ENCODE measurements around the gene PRSS53. TPM values are rescaled to one million over a fixed set of nuclear protein-coding genes. Genes with fewer than 3 reads are reported as not detected.
"Not testable (repeated sequence)": the region's sequence is repeated elsewhere in the genome, so short reads cannot be mapped to it uniquely, and the experiment has no call there.

The PRSS53 gene
- total RNA-seq (2014; rRNA removed; shearing (Covaris generic)): 0.40 and 0.50 TPM in 2 replicates
- polyA plus RNA-seq (2015; cell fraction: cytosol; rRNA removed): 1.4 and 2.0 TPM in 2 replicates
- polyA plus RNA-seq (2015; cell fraction: nucleus; rRNA removed): 14.5 and 15.1 TPM in 2 replicates

DNA sequence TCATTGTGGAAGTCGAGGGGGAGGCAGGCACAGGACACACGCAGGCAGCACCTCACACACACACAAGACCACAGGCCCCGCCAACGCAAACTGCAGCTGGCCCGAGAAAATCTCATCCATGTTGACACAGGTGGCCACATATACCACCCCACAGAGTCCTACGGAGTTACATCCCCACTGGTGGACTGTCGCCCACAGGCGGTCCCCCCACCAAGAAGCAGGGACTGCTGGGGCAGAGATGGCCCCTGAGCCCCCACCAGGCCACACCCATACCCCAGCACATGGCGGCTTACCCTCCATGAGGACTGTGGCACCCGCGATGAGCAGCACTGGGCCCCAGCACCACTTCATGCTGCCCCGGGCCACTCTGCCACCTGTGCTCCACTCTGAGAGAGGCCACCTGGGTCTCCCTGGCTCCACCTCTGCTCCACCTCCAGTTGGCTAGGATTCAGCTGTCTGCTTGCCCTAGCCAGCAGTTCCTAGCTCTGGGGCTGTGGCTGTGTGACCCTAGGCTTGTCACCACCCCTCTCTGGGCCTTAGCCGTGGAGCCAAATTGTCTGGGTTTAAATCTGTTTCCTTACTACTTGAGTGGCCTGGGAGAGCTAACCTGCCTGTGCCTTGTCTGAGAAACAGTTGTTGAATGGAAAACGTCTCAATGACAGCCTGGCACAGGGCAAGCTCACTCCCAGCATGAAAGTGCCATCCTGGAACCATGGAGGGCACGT is at the start of gene PRSS53:
PRSS53 (minus strand) TSS at position 485 of the 725 bp plus-strand sequence; CDS start at position 351, 134 bp downstream.
- in situ Hi-C loops (cut with HindIII; ENCODE audit: low pct_unique_long_range_greater_than_20kb, low sequenced_read_pairs): no loop called here
- no peak for DNase-seq (ENCODE audit: low read depth, low spot score)

DNA sequence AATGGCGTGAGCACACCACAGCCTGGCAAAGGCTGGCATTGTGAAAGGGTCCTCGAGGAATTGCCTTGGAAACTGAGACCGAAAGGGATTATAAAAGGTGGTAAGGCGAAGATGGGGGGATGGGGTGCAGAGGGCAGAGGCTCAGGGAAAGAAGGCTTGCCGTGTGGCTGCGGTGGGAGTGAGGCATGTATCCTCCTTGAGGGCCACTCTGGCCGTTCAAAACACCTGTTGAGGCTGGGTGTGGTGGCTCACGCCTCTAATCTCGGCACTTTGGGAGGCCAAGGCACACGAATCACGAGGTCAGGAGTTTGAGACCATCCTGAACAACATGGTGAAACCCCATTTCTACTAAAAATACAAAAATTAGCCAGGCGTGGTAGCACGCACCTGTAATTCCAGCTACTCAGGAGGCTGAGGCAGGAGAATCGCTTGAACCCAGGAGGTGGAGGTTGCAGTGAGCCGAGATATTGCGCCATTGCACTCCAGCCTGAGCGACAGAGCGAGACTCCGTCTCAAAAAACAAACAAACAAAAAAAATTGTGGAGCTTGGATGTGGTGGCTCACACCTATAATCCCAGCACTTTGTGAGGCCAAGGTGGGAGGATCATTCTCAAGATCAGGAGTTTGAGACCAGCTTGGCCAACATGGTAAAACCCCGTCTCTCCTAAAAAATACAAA is 48.2 kb upstream of the PRSS53 start:
- DNase-seq (ENCODE audit: low read depth, low spot score); in situ Hi-C loops (cut with HindIII; ENCODE audit: low pct_unique_long_range_greater_than_20kb, low sequenced_read_pairs): not testable (repeated sequence)

DNA sequence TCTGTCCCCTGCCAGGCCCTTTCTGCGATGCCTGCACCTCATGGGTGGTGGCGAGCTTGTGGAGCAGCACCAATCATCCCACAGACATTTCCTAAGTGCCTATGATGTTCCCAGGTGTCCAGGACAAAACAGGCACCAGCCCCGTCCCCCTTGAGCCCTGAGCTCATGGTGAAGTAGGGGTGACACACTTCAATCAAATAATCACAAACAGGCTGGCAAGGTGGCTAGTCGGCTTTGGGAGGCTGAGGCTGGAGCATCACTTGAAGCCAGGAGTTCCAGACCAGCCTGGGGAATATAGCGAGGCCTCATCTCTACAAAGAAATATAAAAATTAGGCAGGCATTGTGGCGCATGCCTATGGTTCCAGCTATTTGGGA is 47.5 kb upstream of the PRSS53 start:
- in situ Hi-C loops (cut with HindIII; ENCODE audit: low pct_unique_long_range_greater_than_20kb, low sequenced_read_pairs): no loop called here
- no peak for DNase-seq (ENCODE audit: low read depth, low spot score)

DNA sequence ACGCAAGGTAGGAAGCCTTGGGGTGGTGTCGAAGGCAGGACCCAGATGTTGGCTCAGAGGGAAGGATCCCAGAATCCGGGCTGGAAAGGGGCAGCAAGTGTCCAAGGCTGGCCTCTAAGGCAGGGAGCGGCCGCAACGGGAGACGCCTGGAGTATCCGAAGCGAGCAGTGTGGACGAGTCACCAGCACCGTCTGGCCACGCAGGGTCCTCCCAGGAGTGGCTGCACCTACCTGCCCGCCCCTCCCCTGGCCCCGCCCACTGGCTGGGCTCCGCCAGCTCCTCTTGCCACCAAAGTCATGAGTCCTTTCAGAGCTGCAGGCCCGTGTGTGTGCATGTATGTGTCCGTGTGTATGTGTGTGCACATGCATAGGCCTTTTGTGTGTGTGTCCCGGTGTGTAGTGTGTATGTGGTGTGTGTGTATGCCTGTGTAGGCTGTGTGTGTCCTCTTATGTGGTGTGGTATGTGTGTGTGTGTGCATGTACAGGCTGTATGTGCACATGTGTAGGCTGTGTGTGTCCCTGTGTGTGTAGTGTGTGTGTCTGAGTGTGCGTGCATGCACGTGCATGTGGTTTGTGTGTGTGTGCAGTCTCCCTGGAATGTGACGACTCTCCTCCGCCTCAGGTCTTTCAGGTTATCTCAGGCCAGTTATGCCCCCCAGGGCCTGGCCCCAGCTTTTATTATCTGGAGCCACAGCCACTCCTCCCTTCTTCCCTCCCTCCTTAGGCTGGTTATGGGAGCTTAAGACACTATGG is 47.0 kb upstream of the PRSS53 start, which contains the start of gene PRSS8:
PRSS8 (minus strand) TSS at position 193 of the 752 bp plus-strand sequence. CDS start 229 bp downstream, outside the sequence.
- no peak for DNase-seq (ENCODE audit: low read depth, low spot score)
- in situ Hi-C loops (cut with HindIII; ENCODE audit: low pct_unique_long_range_greater_than_20kb, low sequenced_read_pairs): no loop called here

DNA sequence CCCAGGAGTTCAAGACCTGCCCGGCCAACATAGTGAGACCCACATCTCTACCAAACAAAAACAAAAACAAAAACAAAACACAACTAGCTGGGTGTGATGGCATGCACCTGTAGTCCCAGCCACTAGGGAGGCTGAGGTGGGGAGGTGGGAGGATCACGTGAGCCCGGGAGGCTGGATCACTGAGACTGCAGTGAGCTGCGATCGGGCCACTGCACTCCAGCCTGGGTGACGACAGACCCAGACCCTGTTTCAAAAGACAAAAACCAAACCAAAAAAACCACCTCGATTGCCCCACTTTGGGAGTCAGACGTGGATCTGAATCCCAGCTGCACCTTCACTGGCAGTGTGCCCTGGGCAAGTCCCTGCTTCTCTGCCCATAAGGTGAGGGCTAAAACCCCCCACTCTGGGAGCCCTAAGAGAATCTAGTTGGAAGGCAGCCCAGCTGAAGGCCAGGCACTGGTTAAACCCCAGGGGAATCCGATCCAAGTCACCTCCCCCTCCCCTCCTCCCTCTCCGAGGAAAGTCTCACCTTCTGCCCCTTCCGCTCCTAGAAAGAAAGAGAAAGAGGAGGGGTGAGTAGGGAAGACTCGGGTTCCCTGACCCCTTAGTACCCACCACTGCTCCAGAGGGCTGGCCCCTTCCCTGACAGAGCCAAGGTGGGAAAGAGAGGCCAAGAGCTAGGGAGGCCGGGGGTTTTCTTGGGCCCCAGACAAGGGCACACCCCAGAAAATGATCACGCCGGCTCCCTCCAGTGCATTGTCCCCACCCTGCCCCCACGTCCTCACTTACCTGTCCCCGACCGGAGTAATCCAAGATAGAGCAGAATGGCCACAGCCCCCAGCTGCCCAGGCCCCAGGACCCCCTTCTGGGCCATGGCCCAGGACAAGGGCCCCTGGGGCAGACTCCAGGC is 46.1 kb upstream of the PRSS53 start:
- no peak for DNase-seq (ENCODE audit: low read depth, low spot score)
- in situ Hi-C loops (cut with HindIII; ENCODE audit: low pct_unique_long_range_greater_than_20kb, low sequenced_read_pairs): no loop called here

DNA sequence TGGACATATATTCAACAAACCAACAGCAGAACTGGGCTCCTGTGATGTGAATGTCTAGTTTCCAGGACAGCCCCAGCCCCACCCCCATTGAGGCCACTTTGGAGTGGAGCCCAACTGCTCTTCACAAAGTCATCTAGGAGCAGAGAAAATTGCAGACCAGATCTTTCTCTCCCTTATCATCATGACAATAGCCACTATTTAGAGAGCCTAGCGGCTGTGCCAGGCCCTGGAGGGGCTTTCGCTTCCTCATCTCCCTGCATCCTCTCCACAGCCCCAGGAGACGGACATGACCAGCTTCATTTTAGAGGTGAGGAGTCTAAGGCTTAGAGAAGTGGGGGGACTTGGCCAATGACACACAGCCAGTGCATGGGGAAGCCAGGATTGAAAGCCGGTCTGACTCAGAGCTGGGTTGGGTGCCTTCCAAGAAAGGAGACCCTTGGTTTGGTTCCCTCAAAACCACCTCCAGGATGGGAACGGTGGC is 45.4 kb upstream of the PRSS53 start:
- peak; percentile 26 for DNase-seq (ENCODE audit: low read depth, low spot score)
- in situ Hi-C loops (cut with HindIII; ENCODE audit: low pct_unique_long_range_greater_than_20kb, low sequenced_read_pairs): no loop called here

DNA sequence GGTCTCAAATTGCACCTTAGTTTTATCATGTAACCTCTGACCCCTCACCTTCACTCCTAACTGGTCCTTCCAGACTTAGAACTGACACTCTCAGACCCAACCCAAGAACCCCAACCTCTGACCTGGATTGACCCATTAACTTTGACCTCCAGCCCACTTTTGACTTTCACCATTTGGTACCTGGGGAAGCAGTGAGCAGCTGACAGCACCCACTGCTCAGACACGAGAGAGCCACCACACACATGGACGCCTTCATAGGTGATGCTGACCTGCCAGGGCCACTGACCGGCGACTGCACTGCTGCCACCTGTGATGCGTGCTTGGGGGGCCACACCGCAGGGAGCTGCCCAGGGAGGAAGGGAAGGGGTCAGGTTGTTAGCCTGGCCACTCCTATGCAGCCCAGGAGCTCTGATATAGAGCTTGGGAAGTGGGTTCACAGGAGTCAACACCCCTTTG is 44.3 kb upstream of the PRSS53 start:
- in situ Hi-C loops (cut with HindIII; ENCODE audit: low pct_unique_long_range_greater_than_20kb, low sequenced_read_pairs): no loop called here

DNA sequence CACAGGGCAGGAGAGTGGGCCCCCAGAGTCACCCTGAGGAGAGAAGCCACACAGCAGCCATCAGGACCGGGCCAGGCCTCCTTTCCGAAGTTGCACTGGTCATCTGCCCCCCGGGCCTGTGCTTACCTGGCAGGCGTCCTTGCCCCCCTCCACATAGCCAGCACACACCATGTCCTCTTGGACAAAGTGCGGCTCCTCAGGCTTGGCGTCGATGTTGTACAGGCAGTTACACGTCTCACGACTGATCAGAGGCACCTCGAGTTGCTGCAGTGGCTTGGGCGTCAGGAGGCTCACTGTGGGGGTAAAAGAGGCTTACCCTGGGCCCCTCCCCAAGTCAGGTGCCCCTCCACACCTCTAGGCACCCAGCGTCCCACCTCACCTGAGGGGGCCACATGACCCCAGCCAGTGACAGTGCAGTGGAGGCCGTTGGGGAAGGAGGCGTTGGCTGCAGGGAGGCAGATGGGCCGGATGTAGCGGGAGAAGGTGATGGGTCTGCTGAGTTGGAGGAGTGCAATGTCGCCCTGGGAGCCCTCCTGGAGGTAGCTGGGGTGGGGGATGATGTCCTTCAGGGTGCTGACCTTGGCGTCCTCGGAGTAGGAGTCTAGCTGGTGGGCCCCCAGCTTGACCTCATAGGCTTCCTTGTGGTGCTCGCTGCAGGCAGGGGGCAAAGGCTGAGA is 43.7 kb upstream of the PRSS53 start:
- DNase-seq (ENCODE audit: low read depth, low spot score): no peak
- in situ Hi-C loops (cut with HindIII; ENCODE audit: low pct_unique_long_range_greater_than_20kb, low sequenced_read_pairs): no loop called here

More for the DNA sequence above, 44.3 kb upstream of the PRSS53 start:
- DNase-seq (ENCODE audit: low read depth, low spot score): no peak

DNA sequence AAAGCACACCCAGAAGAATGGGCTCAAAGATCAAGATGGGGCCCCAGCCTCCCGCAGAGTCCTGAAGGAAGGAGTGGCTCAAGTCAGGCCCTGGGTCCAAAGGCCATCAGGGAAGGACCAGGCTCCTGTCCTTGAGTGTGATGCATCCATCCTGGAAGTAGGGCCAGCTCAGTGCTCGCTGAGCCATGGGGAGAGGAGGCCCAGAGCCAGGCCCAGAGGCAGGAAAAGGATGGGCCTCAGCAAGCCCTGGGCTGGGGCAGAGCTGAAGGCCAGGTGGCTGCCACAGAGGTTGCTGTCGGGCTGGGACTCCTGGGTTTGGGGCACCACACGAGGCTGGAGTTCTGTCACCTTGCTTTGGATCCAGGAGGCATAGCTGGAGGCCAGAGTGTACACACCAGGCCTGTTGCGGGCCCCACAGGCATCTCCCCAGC is 43.1 kb upstream of the PRSS53 start:
- in situ Hi-C loops (cut with HindIII; ENCODE audit: low pct_unique_long_range_greater_than_20kb, low sequenced_read_pairs): no loop called here
- no peak for DNase-seq (ENCODE audit: low read depth, low spot score)

DNA sequence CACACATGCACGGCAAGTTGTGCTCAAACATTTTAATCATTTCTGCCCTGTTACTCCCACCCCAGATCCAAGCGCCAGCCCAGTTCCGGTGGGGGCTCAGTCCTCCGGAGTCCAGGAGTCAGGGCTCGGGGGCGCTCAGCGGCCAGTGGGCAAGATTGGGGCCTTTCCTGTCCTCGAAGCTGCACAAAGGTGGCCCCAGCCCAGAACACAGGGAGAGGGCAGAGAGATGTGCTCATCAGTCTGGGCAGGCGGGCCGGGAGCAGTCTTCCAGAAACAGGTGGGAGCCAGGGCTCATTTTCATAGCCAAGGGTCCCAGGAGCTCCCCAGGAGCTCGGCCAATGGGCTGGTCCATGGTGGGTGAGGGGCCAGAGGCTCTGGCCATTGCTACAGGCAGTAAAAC is 42.7 kb upstream of the PRSS53 start:
- in situ Hi-C loops (cut with HindIII; ENCODE audit: low pct_unique_long_range_greater_than_20kb, low sequenced_read_pairs): no loop called here

DNA sequence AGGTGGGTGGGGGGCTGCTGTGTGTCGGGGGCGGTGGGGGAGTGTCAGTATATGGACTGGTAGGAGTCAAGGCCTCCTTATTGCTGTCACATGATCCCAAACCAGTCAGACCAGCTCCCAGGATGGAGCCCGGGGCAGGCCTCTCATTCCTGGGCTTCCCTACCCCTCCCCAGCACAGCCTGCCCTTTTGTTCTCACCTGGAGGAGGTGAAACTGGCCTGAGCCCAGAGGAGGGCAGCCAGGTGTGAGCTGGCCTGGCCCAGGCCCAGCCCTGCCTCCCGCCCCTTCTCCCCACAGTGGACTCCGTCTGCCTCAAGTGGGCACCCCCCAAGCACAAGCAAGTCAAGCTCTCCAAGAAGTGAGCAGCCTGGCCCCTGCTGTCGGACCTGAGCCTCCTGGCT is 42.2 kb upstream of the PRSS53 start:
- in situ Hi-C loops (cut with HindIII; ENCODE audit: low pct_unique_long_range_greater_than_20kb, low sequenced_read_pairs): no loop called here
- DNase-seq (ENCODE audit: low read depth, low spot score): no peak

More for the DNA sequence above, 42.7 kb upstream of the PRSS53 start:
- no peak for DNase-seq (ENCODE audit: low read depth, low spot score)

DNA sequence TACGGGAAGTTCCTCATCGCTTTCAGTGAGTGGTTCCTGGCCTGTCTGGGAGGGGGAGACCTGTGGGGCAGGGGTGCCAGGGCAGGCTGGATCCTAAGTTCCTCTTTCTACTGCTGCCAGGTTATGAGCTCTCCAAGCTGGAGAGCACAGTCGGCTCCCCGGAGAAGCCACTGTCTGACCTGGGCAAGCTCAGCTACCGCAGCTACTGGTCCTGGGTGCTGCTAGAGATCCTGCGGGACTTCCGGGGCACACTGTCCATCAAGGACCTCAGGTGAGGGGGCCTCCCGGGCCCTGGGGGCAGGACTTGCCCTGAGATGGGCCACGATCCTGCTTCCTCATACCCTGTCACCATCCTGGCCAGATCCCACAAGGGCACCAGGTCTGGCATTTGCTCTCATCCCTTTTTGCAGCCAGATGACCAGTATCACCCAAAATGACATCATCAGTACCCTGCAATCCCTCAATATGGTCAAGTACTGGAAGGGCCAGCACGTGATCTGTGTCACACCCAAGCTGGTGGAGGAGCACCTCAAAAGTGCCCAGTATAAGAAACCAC is 41.7 kb upstream of the PRSS53 start:
- no peak for DNase-seq (ENCODE audit: low read depth, low spot score)
- in situ Hi-C loops (cut with HindIII; ENCODE audit: low pct_unique_long_range_greater_than_20kb, low sequenced_read_pairs): no loop called here

DNA sequence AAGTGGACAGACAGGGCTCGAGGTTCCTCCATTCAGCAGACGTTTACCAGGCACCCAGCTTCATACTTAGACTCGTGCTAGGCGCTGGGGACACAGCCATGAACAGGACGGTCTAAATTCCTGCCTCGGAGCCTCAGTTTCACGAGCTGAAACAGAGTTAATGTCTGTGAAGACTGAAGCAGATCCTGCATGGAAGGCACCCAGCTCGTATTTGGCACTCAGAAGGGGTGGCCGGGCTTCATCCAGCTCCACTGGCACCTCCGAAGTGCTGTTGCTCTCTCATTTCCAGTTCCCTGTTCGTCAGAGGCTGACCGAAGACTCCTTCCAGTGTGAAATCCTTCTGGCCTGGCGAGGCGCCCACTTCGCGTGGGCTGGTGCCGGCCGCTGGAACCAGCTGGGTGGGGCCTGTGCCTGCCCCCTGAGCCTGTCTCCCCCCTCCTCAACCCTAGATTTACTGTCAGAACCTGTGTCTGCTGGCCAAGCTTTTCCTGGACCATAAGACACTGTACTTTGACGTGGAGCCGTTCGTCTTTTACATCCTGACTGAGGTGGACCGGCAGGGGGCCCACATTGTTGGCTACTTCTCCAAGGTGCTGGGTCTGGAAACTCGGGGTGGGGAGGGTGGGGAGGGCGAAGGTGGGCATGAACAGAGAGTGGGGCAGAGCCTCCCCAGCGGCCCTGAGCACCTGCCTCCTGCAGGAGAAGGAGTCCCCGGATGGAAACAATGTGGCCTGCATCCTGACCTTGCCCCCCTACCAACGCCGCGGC is 41.0 kb upstream of the PRSS53 start:
- in situ Hi-C loops (cut with HindIII; ENCODE audit: low pct_unique_long_range_greater_than_20kb, low sequenced_read_pairs): no loop called here
- DNase-seq (ENCODE audit: low read depth, low spot score): no peak

DNA sequence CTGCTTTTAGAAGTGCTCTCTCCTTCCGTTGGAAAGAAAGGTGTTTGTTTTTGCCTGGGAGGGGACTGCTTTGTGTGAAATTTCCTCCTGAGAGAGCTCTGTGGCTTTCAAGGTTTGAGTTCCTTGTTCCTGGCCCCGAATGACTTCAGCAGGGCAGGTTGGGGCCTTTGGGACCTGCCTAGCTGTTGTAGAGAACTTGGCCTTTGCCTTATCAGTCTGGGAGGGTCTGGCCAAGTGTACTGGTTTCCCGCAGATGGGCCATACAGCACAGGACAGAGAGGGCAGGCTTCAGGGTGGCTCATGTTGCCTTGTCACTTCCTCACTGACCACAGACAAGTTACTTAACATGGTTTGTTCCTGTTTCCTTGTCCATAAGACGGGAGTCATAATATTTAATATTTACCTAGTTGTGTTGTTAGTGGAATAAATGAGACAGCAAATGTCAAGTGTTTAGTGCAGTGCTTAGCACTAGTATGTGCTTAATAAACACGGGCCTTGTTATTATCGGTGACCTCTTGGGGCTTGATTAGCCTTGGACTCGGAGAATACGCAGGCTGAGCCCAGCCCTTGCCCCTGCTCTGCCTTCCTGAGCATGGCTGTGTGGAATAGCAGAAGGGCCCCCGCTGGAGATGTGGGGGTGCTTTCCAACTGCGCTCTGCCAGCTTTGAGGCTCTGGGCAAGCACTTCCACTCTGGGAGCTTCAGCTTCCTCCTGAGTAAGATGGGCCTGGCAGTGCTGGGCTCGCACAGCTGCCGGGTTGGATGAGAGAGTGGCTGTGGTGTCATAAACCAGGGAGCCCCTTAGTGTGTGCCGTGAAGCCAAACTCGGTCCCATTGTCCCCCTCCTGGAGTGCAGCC is 40.2 kb upstream of the PRSS53 start:
- in situ Hi-C loops (cut with HindIII; ENCODE audit: low pct_unique_long_range_greater_than_20kb, low sequenced_read_pairs): no loop called here
- DNase-seq (ENCODE audit: low read depth, low spot score): no peak

DNA sequence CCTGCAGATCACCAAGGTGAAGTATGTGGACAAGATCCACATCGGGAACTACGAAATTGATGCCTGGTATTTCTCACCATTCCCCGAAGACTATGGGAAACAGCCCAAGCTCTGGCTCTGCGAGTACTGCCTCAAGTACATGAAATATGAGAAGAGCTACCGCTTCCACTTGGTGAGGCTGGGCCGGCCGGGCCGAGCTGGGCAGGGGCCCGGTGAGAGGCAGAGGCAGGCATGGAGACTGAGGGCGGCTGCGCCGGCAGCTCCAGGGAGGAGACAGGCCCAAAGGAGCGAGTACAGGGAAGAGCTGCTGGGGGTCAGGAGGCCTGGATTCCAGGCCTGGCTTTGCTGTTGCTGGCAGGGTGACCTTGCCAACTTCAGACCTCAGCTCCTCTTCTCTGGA is 38.4 kb upstream of the PRSS53 start:
- in situ Hi-C loops (cut with HindIII; ENCODE audit: low pct_unique_long_range_greater_than_20kb, low sequenced_read_pairs): no loop called here
- no peak for DNase-seq (ENCODE audit: low read depth, low spot score)

Measured in SK-MEL-5 (cell line).